PC-9 (cell line): Measurements from ENCODE around the gene LRFN5.
"Not testable (repeated sequence)": the region's sequence is repeated elsewhere in the genome, so short reads cannot be mapped to it uniquely, and the experiment has no call there.

Experiments
- EZH2 ChIP-seq: fragments of 200-600 bp; sonication (generic); IDR thresholded peaks from 2 replicates; pipeline ENCODE4 v1.8.0; 2017; ENCODE audit warnings: antibody characterized with exemption, low read depth
- TF ChIP-seq, protein P1 (sequence below): fragments of 200-600 bp; sonication (generic); conservative IDR thresholded peaks from 2 replicates; pipeline ENCODE4 v1.6.1; 2017; ENCODE audit warnings: mixed run types, antibody characterized with exemption, mild to moderate bottlenecking, moderate library complexity

DNA sequence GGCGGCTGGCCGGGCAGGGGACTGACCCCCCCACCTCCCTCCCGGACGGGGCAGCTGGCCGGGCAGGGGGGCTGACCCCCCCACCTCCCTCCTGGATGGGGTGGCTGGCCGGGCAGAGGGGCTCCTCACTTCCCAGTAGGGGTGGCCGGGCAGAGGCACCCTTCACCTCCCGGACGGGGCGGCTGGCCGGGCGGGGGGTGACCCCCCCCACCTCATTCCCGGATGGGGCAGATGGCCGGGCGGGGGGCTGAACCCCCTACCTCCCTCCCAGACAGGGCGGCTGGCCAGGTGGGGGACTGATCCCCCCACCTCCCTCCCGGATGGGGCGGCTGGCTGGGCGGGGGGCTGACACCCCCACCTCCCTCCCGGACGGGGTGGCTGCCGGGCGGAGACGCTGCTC lies 66.9 kb downstream of the LRFN5 start:
- TF ChIP-seq, protein P1, sequence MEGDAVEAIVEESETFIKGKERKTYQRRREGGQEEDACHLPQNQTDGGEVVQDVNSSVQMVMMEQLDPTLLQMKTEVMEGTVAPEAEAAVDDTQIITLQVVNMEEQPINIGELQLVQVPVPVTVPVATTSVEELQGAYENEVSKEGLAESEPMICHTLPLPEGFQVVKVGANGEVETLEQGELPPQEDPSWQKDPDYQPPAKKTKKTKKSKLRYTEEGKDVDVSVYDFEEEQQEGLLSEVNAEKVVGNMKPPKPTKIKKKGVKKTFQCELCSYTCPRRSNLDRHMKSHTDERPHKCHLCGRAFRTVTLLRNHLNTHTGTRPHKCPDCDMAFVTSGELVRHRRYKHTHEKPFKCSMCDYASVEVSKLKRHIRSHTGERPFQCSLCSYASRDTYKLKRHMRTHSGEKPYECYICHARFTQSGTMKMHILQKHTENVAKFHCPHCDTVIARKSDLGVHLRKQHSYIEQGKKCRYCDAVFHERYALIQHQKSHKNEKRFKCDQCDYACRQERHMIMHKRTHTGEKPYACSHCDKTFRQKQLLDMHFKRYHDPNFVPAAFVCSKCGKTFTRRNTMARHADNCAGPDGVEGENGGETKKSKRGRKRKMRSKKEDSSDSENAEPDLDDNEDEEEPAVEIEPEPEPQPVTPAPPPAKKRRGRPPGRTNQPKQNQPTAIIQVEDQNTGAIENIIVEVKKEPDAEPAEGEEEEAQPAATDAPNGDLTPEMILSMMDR = not testable (repeated sequence)
- TF ChIP-seq EZH2 = not testable (repeated sequence)
